IPS-20b (cell line): ENCODE measurements around the gene MYO18B.

ENCODE experiments used
- H3K27ac ChIP-seq: one replicate; pipeline ENCODE4 v1.5.1; 2013; ENCODE audit warnings: low read length
- H3K27me3 ChIP-seq: 2 replicates; pipeline ENCODE4 v1.6.1; 2013; ENCODE audit warnings: mild to moderate bottlenecking, low read length, inconsistent platforms; ENCODE audit not compliant: insufficient read depth
- H3K36me3 ChIP-seq: 2 replicates; pipeline ENCODE4 v1.6.1; 2013; ENCODE audit warnings: low read depth, mild to moderate bottlenecking, inconsistent platforms, low read length, moderate library complexity; ENCODE audit not compliant: insufficient read depth
- H3K4me1 ChIP-seq: 2 replicates; pipeline ENCODE4 v1.6.1; 2013; ENCODE audit warnings: mild to moderate bottlenecking, control low read depth, inconsistent platforms, low read length, moderate library complexity; ENCODE audit not compliant: insufficient read depth
- H3K4me3 ChIP-seq: 2 replicates; pipeline ENCODE4 v1.5.1; 2013; ENCODE audit warnings: mild to moderate bottlenecking, low read length, inconsistent platforms
- H3K9ac ChIP-seq: 2 replicates; pipeline ENCODE4 v1.6.1; 2013; ENCODE audit warnings: low read depth, mild to moderate bottlenecking, inconsistent platforms, low read length, moderate library complexity
- H3K9me3 ChIP-seq: 2 replicates; pipeline ENCODE4 v1.6.1; 2013; ENCODE audit warnings: mild to moderate bottlenecking, low read depth, low read length, inconsistent platforms; ENCODE audit not compliant: insufficient read depth

The MYO18B gene

DNA sequence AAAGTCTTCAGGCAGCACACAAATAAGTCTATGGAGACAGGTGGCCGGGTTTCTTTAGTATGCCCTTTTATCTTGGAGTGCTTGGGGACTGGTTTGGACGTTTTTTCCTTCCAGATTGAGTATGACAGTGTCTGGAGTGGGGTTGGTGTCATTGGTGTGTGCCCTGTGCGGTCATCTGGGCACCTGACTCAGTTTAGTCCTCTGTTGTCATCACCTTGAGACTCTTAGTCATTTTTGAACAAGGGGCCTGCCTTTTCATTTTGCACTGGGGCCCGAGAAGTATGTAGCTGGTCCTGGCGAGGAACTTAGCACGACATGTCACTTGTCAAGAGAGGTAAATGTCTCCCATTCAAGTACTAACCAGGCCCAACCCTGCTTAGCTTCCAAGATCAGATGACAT, 27.2 kb upstream of the MYO18B start:
- H3K27ac ChIP-seq: no peak overlapping the region
- no peaks in the 10 kb centered on the region for H3K27me3 ChIP-seq
- H3K4me1 ChIP-seq: no peaks in the 10 kb centered on the region
- no peaks in the 10 kb centered on the region for H3K9me3 ChIP-seq
- H3K9ac ChIP-seq: no peak overlapping the region
- no peak overlapping the region for H3K4me3 ChIP-seq
- peaks cover 45% of the 10 kb centered on the region; the same call in 1 of the 2 replicates for H3K36me3 ChIP-seq

DNA sequence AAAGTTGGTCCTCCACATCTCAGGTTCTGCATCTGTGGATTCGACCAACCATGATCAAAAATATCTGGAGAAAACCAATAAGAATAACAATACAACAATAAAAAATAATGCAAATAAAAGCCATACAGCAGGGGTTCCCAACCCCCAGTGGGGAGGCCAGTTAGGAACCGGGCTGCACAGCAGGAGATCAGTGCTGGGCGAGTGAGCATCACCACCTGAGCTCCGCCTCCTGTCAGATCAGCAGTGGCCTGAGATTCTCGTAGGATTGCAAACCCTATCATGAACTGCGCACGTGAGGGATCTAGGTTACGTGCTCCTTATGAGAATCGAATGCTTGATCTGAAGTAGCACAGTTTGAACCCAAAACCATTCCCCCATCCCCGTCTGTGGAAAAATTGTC, 25.4 kb upstream of the MYO18B start:
- Histone ChIP-seq H3K4me3 (no peak overlapping the region), H3K27ac (no peak overlapping the region), H3K27me3 (no peaks in the 10 kb centered on the region), H3K9ac (no peak overlapping the region), H3K9me3 (no peaks in the 10 kb centered on the region), H3K4me1 (no peaks in the 10 kb centered on the region), H3K36me3 (peaks cover 31% of the 10 kb centered on the region; the same call in 1 of the 2 replicates)

GRCh38 chr22:25718135-25718840, 23.7 kb upstream of the MYO18B start:
- H3K27ac ChIP-seq: no peak overlapping the region
- H3K4me1 ChIP-seq: no peaks in the 10 kb centered on the region
- no peak overlapping the region for H3K9ac ChIP-seq
- H3K4me3 ChIP-seq: no peak overlapping the region
- no peaks in the 10 kb centered on the region for H3K27me3 ChIP-seq
- no peaks in the 10 kb centered on the region for H3K9me3 ChIP-seq
- H3K36me3 ChIP-seq: peaks cover 32% of the 10 kb centered on the region

- Histone ChIP-seq H3K27me3 (no peaks in the 10 kb centered on the region), H3K36me3 (peaks cover 17% of the 10 kb centered on the region), H3K4me3 (no peak overlapping the region), H3K9ac (no peak overlapping the region), H3K27ac (no peak overlapping the region), H3K4me1 (peaks cover 5% of the 10 kb centered on the region; the same call in 1 of the 2 replicates), H3K9me3 (no peaks in the 10 kb centered on the region)
These were observed 19.8 kb upstream of the MYO18B start for GRCh38 chr22:25722223-25722622.

DNA sequence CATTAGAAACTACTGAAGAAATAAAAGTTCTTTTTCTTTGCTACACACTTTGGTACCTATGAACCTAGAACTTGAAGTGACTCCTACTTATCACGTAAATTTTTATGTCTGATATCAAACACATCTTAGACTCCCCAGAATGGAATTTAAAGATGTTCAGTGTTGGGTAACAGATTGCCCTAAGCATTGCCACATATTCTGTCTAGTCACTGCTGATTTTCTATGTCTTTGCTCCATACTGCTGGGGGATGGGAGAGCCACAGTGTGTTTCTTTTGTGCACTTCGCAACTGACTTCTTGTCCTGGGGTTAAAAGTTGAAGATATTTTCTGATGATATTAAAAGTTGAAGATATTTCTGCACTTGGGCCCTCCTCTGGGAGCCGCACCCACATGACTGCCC, 19.4 kb upstream of the MYO18B start:
- no peak overlapping the region for H3K9ac ChIP-seq
- peaks cover 5% of the 10 kb centered on the region; the same call in 1 of the 2 replicates for H3K4me1 ChIP-seq
- H3K4me3 ChIP-seq: no peak overlapping the region
- H3K27ac ChIP-seq: no peak overlapping the region
- no peaks in the 10 kb centered on the region for H3K27me3 ChIP-seq
- H3K9me3 ChIP-seq: no peaks in the 10 kb centered on the region
- peaks cover 17% of the 10 kb centered on the region for H3K36me3 ChIP-seq

- no peak overlapping the region for H3K9ac ChIP-seq
- no peak overlapping the region for H3K27ac ChIP-seq
These were observed 15.7 kb upstream of the MYO18B start for GRCh38 chr22:25726241-25726640.

GRCh38 chr22:25728071-25728470, 13.9 kb upstream of the MYO18B start:
- Histone ChIP-seq H3K9me3 (no peaks in the 10 kb centered on the region), H3K9ac (no peak overlapping the region), H3K27me3 (no peaks in the 10 kb centered on the region), H3K27ac (no peak overlapping the region), H3K4me1 (peaks cover 5% of the 10 kb centered on the region; the same call in 1 of the 2 replicates), H3K36me3 (no peaks in the 10 kb centered on the region), H3K4me3 (no peak overlapping the region)

More at GRCh38 chr22:25726241-25726640, 15.7 kb upstream of the MYO18B start:
- Histone ChIP-seq H3K4me1 (peaks cover 5% of the 10 kb centered on the region; the same call in 1 of the 2 replicates), H3K36me3 (peaks cover 6% of the 10 kb centered on the region; the same call in 1 of the 2 replicates), H3K9me3 (no peaks in the 10 kb centered on the region), H3K27me3 (no peaks in the 10 kb centered on the region), H3K4me3 (no peak overlapping the region)

GRCh38 chr22:25729016-25729995, 12.7 kb upstream of the MYO18B start:
- Histone ChIP-seq H3K27me3 (no peaks in the 10 kb centered on the region), H3K4me1 (peaks cover 5% of the 10 kb centered on the region; the same call in 1 of the 2 replicates), H3K36me3 (no peaks in the 10 kb centered on the region), H3K9me3 (no peaks in the 10 kb centered on the region), H3K4me3 (no peak overlapping the region), H3K9ac (no peak overlapping the region), H3K27ac (no peak overlapping the region)

GRCh38 chr22:25735650-25736049, 6.3 kb upstream of the MYO18B start:
- H3K9me3 ChIP-seq: no peaks in the 10 kb centered on the region
- H3K27me3 ChIP-seq: no peaks in the 10 kb centered on the region
- no peaks in the 10 kb centered on the region for H3K36me3 ChIP-seq
- no peaks in the 10 kb centered on the region for H3K4me1 ChIP-seq
- H3K27ac ChIP-seq: no peak overlapping the region
- H3K9ac ChIP-seq: no peak overlapping the region
- H3K4me3 ChIP-seq: no peak overlapping the region

- H3K27ac ChIP-seq: no peak overlapping the region
- H3K9me3 ChIP-seq: no peaks in the 10 kb centered on the region
- no peaks in the 10 kb centered on the region for H3K4me1 ChIP-seq
- H3K27me3 ChIP-seq: no peaks in the 10 kb centered on the region
- no peak overlapping the region for H3K4me3 ChIP-seq
- no peak overlapping the region for H3K9ac ChIP-seq
- H3K36me3 ChIP-seq: no peaks in the 10 kb centered on the region
These were observed 5.5 kb upstream of the MYO18B start for GRCh38 chr22:25736378-25737011.

GRCh38 chr22:25739659-25740344, 2.2 kb upstream of the MYO18B start:
- H3K4me3 ChIP-seq: no peak overlapping the region
- no peaks in the 10 kb centered on the region for H3K4me1 ChIP-seq
- no peaks in the 10 kb centered on the region for H3K36me3 ChIP-seq
- no peak overlapping the region for H3K9ac ChIP-seq
- no peak overlapping the region for H3K27ac ChIP-seq
- no peaks in the 10 kb centered on the region for H3K9me3 ChIP-seq
- H3K27me3 ChIP-seq: no peaks in the 10 kb centered on the region
